Measurements from ENCODE around the gene DLX2. TPM values are rescaled to one million over a fixed set of nuclear protein-coding genes. Genes with fewer than 3 reads are reported as not detected.

Gene DLX2
- total RNA-seq, 2 experiments from 2014 or later: not detected

DNA sequence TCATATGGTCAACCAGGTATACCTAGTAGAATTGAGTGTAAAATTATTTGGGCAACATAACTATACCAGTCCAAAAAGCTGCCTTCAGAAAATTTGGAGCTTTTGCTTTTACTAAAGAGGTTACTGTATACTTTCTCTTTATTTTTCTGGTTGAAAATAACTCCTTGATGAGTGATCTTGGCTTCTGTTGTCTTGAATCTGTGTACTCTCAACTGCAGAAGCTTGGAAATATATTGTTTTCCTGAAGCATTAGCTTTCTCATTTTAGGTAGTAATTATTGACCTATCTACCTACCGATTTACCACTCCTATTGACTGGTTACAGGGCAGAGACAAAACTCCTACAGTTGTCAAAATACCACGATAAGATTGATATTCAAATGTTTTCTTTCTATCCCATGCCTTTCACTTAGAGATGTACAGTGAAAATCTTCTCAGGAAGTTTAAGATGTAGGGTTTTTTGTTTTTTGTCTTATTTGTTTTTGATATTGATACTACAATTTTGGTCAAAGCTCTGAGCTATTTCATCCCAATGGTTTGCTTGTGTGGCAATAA lies 53.1 kb downstream of the DLX2 start:
- CTCF ChIA-PET: no interaction called here
- Histone ChIP-seq H3K9me3 (ENCODE audit: control insufficient read depth in 1 of 2, insufficient read depth in 1 of 2, low read length in 2 of 2) (no peaks in the 10 kb centered on the region), H3K27ac (ENCODE audit: low read depth in 1 of 2, low read length in 2 of 2) (no peak overlapping the region), H3K27me3 (ENCODE audit: control insufficient read depth in 1 of 2, insufficient read depth in 2 of 2, low read length in 2 of 2) (no peaks in the 10 kb centered on the region), H3K4me3 (ENCODE audit: low read length) (no peak overlapping the region), H3K36me3 (ENCODE audit: insufficient read depth, low read length) (no peaks in the 10 kb centered on the region), H3K4me1 (ENCODE audit: insufficient read depth, low read length) (no peaks in the 10 kb centered on the region)
- Mint-ChIP-seq H3K4me1 (ENCODE audit: low read depth) (no peaks in the 10 kb centered on the region), H3K36me3 (ENCODE audit: low read depth) (no peaks in the 10 kb centered on the region), H3K27ac (no peak overlapping the region), H3K27me3 (no peaks in the 10 kb centered on the region), H3K9me3 (no peaks in the 10 kb centered on the region), H3K4me3 (no peak overlapping the region)
- TF ChIP-seq CTCF (IDR thresholded peaks at IDR 0.05): no peak
- POLR2A ChIA-PET: no interaction called here
- no peak for ATAC-seq (ENCODE audit: poor library complexity)
- DNase-seq: no peak
- intact Hi-C loops (cut with DNase I, micrococcal nuclease): no loop called here

Other genes starting within 250 kb of the DLX2 start
- 1 to 10 TPM; 8.7 to 9.5 TPM for gene SLC25A12, start 208.7 kb downstream of the DLX2 start, total RNA-seq
- 10 to 100 TPM; 20.3 to 22.6 TPM for gene HAT1, start 180.4 kb downstream of the DLX2 start, total RNA-seq
- 1 to 10 TPM; 7.2 to 7.9 TPM for gene METAP1D, start 102.9 kb downstream of the DLX2 start, total RNA-seq
- gene DLX1, start 17.4 kb downstream of the DLX2 start, total RNA-seq: not detected